HEK293T (cell line): ENCODE measurements around the gene RPL21.

Experiments used
- ARNT ChIP-seq: fragments of 450-650 bp; IDR thresholded peaks from 2 replicates; pipeline ENCODE4 v1.6.1; 2017; ENCODE audit warnings: mild to moderate bottlenecking
- BHLHE40 ChIP-seq: fragments of 450-650 bp; IDR thresholded peaks from 2 replicates; pipeline ENCODE4 v1.6.1; 2016; ENCODE audit warnings: mild to moderate bottlenecking, moderate library complexity, borderline replicate concordance
- ELF4 ChIP-seq: fragments of 450-650 bp; IDR thresholded peaks from 2 replicates; pipeline ENCODE4 v1.6.1; 2017; ENCODE audit warnings: antibody characterized with exemption
- FOXA1 ChIP-seq: fragments of 450-650 bp; IDR thresholded peaks from 2 replicates; pipeline ENCODE4 v1.6.1; 2016; ENCODE audit warnings: mild to moderate bottlenecking
- FOXK2 ChIP-seq: fragments of 450-650 bp; IDR thresholded peaks from 2 replicates; pipeline ENCODE4 v1.6.1; 2016; ENCODE audit warnings: mild to moderate bottlenecking
- FOXM1 ChIP-seq: fragments of 450-650 bp; IDR thresholded peaks from 2 replicates; pipeline ENCODE4 v1.6.1; 2017; ENCODE audit warnings: mild to moderate bottlenecking, borderline replicate concordance
- HDGF ChIP-seq: fragments of 450-650 bp; IDR thresholded peaks from 2 replicates; pipeline ENCODE4 v1.6.1; 2017; ENCODE audit warnings: antibody characterized with exemption, borderline replicate concordance
- NFRKB ChIP-seq: fragments of 450-650 bp; IDR thresholded peaks from 2 replicates; pipeline ENCODE4 v1.6.1; 2016; ENCODE audit warnings: mild to moderate bottlenecking, moderate library complexity
- SP1 ChIP-seq: fragments of 450-650 bp; IDR thresholded peaks from 2 replicates; pipeline ENCODE4 v1.6.1; 2017

DNA sequence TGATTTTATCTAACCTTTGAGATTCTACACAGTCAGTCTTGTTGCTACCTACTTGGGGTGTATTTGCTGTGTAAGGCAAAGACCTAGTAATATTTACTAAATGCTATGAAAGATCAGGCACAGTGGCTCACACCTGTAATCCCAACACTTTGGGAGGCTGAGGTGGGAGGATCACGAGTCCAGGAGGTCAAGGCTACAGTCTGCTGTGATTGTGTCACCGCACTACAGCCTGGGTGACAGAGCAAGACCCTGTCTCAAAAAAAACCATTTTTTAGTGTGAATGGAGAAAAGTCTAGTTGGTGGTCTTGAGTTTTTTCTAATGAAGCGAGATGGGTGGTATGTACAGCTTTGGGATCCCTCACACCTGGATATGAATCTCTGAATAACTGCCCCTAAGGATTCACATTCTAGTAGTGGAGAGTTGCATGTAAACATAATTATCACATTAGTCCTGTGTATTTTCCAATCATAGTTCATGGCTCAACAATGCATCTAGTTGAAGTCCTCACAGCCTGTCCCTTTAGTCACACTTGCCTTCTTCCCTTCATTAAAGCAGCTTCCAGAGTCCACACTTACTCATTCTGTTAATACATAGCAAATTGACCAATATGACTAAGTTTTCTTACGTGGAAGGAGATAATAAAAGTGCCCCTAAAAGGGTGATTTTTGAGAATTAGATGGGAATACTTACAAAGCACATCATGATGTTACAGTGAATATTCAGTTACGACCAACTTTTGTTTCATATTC, 7.5 kb downstream of the RPL21 start:
- TF ChIP-seq NFRKB = no peak
- no peak for TF ChIP-seq ARNT
- TF ChIP-seq SP1 = no peak
- TF ChIP-seq ELF4 = no peak
- no peak for TF ChIP-seq FOXK2
- no peak for TF ChIP-seq HDGF
- no peak for TF ChIP-seq FOXA1
- no peak for TF ChIP-seq FOXM1
- TF ChIP-seq BHLHE40 = no peak
